Central memory CD4-positive, alpha-beta T cell (primary cell): Measurements from ENCODE around the gene ABCA3.
"Not testable (repeated sequence)": the region's sequence is repeated elsewhere in the genome, so short reads cannot be mapped to it uniquely, and the experiment has no call there.

Experiments
- DNase-seq: peaks from one replicate; pipeline ENCODE4 v3.0.0; 2022
- total RNA-seq, 3 experiments: gene quantifications; one replicate each; lab custom pipeline; 2026; lab: John Stamatoyannopoulos, UW

ABCA3 gene
- total RNA-seq = 6.6 to 24.0 (median 16.4) reads per million in 3 experiments

GRCh38 chr16:2340564-2341455, at the start of gene ABCA3:
Gene ABCA3, minus strand, starts transcription at chr16:2340728. Its CDS starts 14,262 bp downstream, at chr16:2326466.
- peak; percentile 93 for DNase-seq

GRCh38 chr16:2388875-2389433, 48.4 kb upstream of the ABCA3 start:
- DNase-seq = no peak

GRCh38 chr16:2388139-2388874, 47.8 kb upstream of the ABCA3 start:
- DNase-seq = no peak

GRCh38 chr16:2386990-2387389, 46.5 kb upstream of the ABCA3 start:
- no peak for DNase-seq

GRCh38 chr16:2385982-2386381, 45.5 kb upstream of the ABCA3 start:
- DNase-seq = not testable (repeated sequence)

GRCh38 chr16:2385190-2385836, 44.8 kb upstream of the ABCA3 start:
- DNase-seq = no peak

- DNase-seq = no peak
Observed at GRCh38 chr16:2384426-2384825, 43.9 kb upstream of the ABCA3 start.

- DNase-seq = no peak
Observed at GRCh38 chr16:2383501-2383900, 43.0 kb upstream of the ABCA3 start.

GRCh38 chr16:2374644-2375043, 34.1 kb upstream of the ABCA3 start:
- DNase-seq = no peak

GRCh38 chr16:2373176-2373575, 32.6 kb upstream of the ABCA3 start:
- DNase-seq = no peak

- no peak for DNase-seq
Observed at GRCh38 chr16:2372684-2373083, 32.2 kb upstream of the ABCA3 start.

- DNase-seq = no peak
Observed at GRCh38 chr16:2371421-2371820, 30.9 kb upstream of the ABCA3 start.

GRCh38 chr16:2370721-2371120, 30.2 kb upstream of the ABCA3 start:
- no peak for DNase-seq

GRCh38 chr16:2366660-2367309, 26.3 kb upstream of the ABCA3 start:
- DNase-seq = no peak

GRCh38 chr16:2365397-2366294, 25.1 kb upstream of the ABCA3 start:
- no peak for DNase-seq

GRCh38 chr16:2364638-2365210, 24.2 kb upstream of the ABCA3 start:
- DNase-seq = no peak

GRCh38 chr16:2362218-2362617, 21.7 kb upstream of the ABCA3 start:
- no peak for DNase-seq

GRCh38 chr16:2361129-2361528, 20.6 kb upstream of the ABCA3 start:
- DNase-seq = no peak

GRCh38 chr16:2359919-2360318, 19.4 kb upstream of the ABCA3 start:
- DNase-seq = no peak

GRCh38 chr16:2358811-2359210, 18.3 kb upstream of the ABCA3 start:
- no peak for DNase-seq

GRCh38 chr16:2357331-2357730, 16.8 kb upstream of the ABCA3 start:
- DNase-seq = no peak
